HG03196 (cell line): Measurements from ENCODE around the gene HIVEP2.

Experiments used
- ATAC-seq: cut with Tn5 transposase; IDR thresholded peaks from one replicate; pipeline ENCODE4 v1.9.1; 2021; ENCODE audit not compliant: unreplicated experiment

The HIVEP2 gene

DNA sequence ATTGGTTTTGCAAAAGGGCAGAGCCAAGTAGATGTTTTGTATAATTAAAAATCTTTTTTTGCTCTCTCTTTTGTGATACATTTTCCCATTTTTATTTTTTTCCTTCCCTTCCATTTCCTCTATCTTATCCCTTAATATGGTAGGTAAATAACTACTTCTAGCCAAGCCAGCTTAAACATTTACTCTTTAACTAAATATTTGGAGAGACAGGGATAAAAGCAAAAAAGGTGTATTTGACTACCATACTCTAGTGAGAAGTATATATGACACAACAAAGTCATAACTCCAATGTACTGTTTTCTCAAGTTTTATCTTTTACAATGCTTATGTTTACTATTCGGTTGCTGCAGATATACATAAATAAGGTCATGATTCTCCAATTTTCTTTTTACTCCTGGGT lies 154.7 kb downstream of the HIVEP2 start:
- no peak for ATAC-seq

DNA sequence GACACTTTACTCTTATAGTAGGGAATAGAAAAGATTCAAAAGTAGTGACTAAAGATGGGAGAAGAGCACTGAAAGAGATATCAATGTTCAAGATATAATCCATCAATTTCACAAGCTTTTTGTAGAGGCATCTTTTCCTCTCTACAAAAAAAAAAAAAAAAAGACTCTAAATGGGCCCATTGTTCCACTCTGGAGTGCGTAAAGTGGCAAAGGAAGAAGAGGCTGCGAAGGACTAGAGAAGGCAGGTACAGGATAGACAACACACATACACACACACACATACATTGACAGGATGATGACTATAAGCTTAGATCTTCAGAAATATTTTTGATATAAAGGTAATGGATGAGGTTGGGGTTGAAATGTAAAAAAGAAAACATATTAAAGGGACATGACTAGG lies 157.6 kb downstream of the HIVEP2 start:
- no peak for ATAC-seq

DNA sequence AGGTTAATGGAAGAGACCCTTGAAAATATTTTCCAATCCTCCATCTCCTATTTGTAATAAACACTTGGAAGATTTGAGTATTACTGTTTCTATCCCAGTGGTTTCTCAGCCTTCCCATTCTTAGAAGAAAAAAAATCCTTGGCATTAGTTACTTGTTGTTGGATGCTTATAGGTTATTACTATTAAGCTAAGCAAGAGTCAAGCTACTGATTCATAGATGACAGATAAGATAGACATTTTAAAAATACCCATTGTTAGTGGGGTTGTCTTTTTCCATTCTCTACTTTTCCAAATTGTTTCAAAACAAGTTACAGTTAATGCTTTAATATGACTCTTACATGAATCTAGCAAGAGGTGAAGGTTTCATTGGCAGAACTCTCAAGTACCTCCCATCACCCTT lies 158.5 kb downstream of the HIVEP2 start:
- no peak for ATAC-seq

DNA sequence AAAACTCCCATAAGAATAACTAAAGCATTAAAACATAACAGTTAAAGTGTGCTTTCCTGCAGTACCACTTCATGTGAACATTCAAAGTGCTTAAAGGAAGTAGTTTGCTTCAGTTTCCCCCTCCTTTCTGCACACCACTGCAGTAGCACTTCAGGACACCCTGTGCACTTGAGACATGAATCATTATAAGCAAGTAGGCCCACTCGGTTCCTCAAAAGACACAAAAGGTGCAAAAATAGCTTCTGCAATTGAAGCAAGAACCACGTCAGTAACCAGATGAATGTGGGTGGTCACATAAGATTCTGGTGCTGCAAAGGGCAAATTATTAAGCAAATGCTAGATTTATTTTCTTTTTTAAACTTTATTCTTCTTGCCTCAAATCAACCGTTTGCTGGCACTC lies 160.6 kb downstream of the HIVEP2 start:
- ATAC-seq: peak; percentile 95

DNA sequence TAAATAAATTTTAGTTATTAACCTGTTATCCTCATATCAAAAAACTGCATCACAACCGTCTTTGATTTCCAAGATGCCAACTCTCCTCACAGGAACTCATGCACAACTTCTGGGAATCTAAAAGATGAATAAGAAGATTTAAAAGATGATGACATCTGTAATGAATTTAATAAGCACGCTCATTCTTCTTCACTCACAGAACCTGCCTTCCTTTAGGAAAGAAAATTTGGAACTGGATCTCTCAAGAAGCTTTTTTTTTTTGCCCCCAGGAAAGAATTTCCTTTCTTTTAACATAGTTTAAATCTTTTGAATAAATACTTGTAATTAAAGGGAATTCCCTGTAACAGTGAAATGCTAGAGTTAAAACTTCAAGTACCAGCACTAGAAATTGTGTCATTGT lies 161.5 kb downstream of the HIVEP2 start:
- ATAC-seq: no peak

DNA sequence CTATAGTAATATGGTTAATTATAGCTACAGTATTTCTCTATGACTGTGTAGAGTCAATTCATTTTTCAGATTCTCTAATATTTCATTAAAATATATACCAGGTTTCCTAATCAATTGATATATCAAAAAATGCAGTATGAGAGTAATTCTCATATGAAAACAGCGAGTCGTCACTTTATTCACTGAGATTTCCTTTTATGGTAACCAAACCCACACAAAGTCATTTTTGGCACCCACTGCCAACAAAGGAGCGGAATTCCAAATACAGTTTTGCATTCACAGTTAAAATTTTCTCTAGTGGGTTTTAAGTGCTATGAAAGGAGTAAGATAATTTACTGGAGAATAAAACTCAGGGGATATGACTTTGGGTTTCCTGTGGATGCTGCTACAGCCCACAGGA lies 163.8 kb downstream of the HIVEP2 start:
- ATAC-seq: no peak

DNA sequence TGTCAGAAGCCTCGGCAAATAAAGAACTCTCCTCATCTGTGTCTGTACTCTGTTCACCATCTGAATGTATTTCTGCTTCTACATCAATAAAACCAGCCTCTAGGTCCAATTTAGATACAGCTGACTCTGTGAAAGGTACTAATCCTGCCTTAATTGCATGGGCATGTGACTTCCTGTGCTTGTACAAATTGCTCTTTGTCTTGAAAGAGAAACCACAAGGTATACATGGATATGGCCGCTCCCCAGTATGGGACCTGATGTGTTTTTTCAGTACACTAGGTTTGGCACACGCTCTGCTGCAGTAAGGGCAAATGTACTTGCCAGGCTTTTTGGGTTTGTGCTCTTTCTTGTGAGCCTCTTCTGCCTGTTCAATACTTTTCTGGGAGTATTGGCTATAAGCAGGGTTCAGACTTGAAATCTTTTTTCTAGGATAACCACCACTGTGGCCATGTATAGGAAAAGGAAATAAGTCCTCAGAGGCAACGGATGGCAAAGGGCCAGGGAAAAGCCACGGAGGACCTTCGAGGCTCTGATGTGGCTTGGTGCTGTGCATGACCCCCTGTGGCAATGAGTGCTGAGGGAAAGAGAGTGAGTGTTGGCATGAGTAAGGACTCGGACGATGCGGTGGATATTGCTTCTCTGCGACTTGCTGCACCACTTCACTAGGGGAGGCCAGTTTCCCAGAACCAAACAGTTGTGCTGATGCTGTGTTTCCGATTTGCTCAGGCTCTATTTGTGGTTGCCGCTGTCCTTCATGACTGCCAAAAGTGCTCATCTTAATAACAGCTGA lies 170.9 kb downstream of the HIVEP2 start:
- ATAC-seq: no peak

DNA sequence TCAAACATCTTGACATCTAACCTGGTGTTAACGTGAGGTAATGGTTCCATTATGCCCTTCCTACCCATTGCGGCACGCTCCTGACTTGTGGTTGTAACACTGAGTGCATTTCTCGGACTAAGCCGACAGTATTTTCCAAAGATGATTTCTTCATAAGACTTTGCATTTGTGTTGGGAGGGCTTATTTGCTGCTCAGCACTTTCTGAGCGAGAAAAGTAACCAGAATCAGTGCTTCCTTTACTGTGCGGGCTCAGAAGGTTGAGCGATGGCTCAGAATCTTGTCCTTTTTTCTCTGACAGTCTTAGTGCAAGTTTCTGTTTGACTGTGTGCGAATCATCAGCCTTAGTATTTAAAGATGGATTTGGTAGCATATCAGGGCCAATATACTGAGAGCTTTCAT lies 171.7 kb downstream of the HIVEP2 start:
- no peak for ATAC-seq

DNA sequence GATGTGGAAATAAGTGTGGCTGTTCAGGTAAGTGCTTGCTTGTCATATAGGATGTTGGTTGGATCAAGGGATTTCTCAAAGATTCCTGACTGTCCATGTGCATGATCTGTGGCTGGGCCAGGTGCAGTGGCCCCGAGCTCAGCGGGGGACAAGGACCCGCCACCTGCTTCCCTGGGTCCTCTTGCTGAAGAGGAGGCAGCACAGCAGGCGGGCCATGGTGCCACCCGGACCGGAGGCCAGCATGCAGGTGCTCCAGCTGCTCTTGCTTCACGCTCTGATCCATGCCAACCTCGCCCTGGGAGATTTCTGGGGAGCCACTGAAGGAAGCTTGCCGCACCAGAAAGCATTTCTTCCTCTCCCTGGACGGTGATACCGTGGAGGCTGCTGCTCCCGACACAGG lies 173.8 kb downstream of the HIVEP2 start:
- ATAC-seq: no peak

DNA sequence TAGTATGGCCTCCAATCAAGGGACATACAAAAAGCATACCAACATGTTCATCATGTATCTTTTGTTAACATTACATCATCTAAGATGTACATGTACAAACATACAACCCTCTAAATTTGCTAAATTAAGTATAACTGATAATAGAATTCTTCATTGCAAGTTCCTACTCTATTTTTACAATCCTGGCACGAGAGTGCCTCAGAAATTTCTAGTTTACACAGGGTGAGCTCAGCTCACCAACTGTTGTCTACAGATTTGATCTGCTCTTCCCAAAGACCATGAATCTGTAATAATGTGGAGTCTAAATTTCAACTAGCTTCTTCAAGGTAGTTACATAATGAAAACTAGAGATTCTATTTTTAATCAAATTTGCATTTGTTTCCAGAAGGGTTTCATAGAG lies 179.7 kb downstream of the HIVEP2 start:
- ATAC-seq: no peak

DNA sequence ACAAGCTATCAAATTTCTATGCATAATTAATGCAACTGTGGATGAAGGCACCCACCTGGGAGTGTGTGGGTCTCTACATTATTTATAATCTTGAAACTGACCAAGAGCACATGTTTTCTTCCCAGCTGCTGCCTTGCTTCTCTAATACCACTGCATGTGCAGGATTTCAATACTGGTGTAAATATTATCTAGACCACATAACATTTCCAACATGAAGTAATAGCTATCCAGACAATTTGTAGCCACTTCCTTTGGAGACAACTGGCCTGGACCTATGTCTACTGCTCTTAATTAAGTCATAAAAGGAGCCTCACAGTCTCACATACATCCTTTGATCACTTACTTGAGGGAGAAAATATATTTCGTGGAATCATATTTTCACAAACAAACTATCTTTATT lies 180.7 kb downstream of the HIVEP2 start:
- ATAC-seq: no peak

DNA sequence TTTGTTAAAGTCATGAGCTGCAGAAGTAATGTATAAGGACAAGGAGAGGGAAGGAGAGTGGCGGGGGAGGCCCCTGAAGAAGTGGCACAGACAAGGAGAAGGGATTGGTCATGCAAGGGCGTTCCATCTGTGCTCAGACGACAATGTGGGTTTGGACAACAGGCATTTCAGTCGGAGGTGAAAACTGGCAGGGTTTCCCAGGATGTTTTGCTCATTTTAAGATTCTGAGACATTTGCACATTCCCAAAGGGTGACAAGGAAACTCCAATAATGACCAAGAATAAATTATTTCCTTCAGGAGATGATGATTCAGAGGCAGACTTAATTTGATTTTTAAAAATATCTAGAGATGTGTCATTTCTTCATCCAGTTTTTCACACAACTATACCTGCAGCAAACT lies 181.8 kb downstream of the HIVEP2 start:
- ATAC-seq: no peak

DNA sequence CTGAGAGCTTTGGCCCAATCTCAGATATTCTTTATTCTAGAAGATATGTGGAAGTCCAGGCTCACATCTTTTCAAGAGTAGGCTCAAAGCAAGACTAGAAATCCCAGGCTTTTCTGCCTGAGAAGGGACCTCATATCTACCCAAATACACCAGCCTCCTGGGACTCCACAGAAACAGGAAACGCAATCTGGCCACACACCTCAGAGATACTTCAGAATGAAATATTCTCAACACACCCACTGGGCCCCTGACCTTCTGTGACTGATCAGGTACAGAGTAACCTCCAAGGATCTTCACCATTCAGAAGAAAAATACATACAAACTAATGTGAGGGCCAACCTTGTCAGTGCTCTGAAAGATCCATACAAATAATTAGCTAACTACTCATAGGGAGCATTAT lies 183.2 kb downstream of the HIVEP2 start:
- no peak for ATAC-seq

DNA sequence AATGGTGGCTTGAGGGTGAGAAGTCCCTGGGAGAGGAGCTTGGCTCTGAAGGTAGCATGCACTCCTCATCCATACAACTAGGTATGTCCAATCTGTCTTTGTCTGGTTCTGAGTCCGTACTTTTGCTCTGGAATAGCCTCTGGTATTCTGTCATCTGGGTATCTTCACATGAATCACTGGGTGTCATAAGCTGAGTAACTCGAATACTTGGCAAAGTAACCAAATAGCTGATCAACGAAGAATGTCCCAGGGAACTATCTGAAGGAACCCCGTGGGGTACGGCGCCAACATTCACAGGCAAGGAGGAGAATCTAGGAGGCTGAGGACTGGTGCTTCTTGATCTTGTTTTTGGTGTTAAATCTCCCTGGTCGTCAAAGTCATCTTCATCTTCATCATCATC lies 184.8 kb downstream of the HIVEP2 start:
- ATAC-seq: no peak

DNA sequence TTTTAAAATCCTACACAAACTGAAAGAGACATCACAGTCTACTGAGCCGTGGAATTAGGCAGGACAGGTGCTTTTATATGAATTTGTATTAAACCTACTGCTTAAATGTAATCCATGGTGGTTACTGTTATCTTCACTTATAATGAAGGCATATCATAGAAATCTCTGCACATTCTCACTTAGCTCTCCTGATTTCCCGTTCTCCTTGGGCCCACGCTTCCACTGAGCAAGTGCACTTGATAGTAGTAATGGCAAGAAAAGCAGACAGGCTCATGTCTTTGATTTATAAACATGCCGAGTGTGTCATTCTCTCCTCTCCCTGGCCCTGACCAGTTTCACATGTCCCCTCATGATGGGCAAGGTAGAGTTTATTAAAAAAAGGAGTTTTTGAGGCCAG lies 186.3 kb downstream of the HIVEP2 start:
- no peak for ATAC-seq

DNA sequence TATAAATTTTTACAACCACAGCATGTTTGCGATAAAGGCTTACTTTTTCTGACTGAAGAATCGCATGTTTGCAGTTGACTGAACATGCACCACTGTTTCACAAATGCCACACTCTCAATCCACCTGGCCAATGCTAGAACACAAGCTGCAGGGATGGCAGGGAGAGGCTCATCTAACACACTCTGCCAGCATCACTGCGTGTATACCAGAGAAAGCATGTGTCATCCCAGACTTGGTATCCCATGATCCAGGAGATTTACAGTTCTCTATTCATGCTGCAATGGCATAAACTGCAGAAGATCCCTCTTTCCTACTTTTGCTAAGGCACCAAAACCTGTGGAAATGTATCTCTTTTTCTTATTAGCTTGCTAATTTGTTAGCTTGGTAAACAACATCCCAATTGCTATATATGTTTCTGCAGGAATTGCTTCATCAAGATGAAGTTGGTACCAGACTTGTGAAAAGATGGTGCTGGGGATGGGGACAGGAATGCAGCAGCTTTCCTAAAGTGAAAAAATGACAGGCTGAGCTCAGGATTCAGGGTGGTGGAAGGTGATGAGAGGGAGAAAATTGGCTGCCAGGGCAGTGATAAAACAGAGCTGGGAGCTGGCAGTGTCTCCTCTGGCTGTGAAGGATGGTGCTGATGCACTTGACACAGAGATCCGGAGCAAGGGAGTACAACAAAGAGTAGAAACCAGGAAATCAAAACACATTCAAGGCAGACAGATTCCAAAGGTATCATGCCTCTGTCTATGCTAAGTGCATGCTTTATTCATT lies 186.9 kb downstream of the HIVEP2 start:
- ATAC-seq: no peak

DNA sequence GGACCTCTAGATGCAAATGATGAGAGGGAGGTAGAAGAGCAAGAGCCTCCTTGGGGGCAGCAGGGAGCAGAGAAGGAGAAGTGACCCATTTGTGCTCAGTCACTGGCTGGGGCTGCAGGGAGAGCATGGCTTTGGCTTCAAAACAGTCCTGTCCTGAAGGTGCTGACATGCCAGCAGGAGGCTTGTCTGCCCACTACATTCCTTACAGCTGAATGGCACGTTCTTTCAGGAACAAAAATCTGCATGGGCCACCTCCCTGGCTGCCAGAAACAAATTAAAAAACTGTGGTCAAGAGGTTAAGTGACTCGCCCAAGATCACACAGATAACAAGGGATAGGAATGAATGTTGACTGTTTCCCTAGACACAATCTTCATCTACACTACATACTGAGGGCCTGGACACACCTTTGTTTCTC lies 188.8 kb downstream of the HIVEP2 start:
- no peak for ATAC-seq

DNA sequence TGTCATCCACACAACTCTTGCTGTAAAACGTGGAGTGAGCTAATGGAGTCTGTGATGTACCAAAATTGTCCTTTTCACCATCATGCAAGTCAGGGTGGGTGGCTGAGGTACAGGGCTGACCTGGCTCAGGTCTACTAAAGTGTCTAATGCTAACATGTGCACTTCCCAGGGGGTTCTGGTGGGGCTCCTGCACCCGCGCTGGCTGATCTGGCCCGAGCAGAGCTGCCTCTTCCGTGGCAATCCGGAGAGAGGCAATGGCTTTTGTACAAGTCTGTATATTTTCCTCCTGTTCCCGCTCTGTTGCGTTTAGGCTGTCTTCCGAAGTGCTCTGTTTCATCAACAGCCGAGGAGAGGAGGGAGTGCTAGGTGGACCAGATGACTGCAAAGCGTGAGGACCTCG lies 191.8 kb downstream of the HIVEP2 start:
- no peak for ATAC-seq

DNA sequence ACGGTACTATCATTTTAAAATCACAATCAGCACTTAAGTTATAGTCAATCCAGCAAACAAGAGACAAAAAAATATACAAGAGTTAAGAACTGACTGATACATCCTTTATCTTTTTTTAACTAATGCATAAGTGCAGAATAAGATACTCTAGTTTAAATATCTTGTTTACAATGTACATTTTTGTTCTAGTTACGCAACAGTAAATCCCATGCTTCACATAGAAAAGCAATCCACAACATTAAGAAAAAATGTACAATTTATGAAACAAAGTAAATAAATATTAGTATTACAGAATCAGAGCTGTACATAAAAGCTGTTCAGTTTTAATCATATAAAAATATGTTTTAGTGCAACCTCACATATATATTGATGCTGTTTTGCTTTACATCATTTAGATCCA lies 192.6 kb downstream of the HIVEP2 start:
- no peak for ATAC-seq

DNA sequence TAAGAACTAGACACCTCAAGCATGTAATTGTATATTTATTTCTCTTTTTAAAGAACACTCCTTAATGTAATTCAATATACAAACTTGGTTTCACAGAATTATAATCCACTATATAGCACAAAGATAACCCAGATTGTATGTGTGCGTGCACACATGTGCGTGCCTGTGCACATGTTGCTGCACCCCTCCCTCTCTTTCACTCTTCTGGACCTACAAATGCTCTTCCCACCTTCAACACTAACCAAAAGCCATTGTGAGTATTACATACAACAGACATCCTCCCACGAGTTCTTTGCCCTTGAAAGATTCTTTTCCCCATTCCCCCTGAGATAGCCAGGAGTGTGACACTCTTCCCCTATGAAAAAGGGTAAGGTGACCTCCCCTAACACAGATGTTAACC lies 193.5 kb downstream of the HIVEP2 start:
- no peak for ATAC-seq

DNA sequence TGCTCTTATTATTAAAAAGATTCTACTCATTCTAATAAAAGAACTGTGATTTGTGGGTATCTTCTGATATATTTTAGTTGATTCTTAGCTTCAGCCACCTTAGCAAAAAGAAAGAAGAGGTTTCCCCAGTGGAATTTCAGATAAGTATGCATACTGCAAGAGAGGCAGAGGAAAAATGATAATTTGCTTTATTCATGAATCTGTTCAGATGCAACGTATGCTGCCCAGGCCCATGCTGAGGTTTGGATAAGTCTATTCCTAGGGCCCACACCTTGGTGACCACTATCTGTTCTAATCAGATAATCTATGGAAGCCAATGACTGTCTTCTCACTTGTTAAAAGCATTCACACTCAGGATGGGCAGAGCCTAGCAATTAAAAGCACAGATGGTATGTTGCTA lies 194.0 kb downstream of the HIVEP2 start:
- no peak for ATAC-seq

DNA sequence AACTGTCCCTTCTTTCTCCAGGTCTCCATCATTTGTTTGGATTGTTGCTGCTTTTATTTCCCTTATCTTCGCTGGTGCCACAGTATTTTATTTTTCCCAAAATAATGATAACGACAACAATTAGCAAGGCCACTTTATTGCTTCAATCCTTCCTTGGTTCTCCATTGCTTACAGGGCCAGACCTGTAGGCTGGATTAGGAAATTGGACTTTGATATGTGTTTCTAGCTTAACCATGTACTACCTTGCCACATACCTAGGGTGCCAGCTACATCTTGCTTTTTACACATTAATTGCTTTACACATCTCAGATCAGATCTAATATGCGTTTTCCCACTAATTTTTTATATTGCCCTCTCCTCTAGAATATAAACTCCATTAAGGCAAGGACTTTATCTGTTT lies 195.4 kb downstream of the HIVEP2 start:
- no peak for ATAC-seq

DNA sequence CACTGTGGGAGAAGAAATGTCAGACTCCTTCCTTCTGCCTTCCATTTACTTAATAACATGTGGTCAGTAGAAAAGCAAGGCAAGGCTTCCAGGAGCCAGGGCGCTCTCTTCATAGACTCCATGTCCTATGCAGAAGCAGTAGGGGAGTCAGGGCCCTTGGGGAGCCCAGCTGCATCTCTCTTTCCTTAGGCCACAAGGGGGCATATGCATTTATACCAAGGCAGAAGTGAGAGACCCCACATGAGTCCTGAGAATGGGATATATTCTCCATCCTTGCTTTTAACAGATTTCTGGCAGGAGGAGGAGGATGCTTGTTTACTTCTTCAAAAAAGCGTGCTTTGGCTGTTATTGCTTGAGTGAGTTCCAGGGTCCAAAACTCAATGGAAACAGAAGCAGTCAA lies 198.5 kb downstream of the HIVEP2 start:
- no peak for ATAC-seq
